Measurements from ENCODE around the gene CEMIP2.
A peak's percentile ranks its signal among the peaks of the same experiment; 100 is the strongest.
"Not testable (repeated sequence)": the region's sequence is repeated elsewhere in the genome, so short reads cannot be mapped to it uniquely, and the experiment has no call there.

Gene CEMIP2

GRCh38 chr9:71768388-71769174 lies at the start of gene CEMIP2:
Gene CEMIP2, minus strand, starts transcription at chr9:71768513. Its CDS starts 18,140 bp downstream, at chr9:71750373.
- DNase-seq (ENCODE audit: low spot score), result peak; percentile 96

DNA sequence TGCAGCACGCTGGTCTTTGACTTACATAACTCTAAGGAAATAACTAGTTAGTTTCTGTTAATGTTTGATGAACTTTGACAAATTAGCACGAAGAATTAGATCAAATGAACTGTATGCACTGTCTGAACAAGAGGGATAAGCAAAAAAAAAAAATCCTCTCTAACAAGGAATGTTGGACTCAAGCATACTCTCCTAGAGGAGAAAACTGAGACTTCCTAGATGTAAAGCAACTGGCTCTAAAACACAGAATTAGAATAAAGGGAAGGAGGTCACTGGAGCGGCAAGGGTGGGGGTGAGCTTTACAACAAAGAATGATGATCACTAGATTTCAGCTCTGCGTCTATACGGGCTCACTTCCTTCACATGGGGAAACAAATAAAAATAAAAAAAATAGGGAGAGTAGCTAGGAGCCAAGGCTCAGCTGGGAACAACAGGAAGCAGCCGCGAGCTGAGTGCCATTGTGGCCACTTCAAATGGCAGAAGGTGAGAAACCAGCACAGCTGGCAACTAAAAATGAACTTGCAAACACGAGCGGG lies 48.7 kb upstream of the CEMIP2 start:
- no peak for DNase-seq (ENCODE audit: low spot score)

DNA sequence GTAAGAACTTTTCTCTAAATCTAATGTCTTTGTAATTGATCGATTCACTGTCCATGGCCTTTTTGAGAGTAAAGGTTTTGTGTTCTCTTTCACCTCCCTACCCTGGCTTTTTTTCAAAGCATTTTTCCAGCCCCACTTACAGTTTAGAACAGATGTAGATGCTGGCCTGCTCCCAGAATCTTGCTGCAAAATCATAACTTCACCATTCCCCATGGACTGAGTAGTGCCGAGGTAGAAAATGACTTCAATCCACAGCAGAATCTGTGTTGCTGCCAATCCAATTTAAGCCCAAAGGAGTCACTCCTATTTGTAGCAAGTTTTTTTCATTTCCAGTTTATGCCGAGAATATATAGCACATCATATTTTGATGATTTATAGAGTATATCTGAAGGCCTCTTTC lies 46.5 kb upstream of the CEMIP2 start:
- peak; percentile 45 for DNase-seq (ENCODE audit: low spot score)

DNA sequence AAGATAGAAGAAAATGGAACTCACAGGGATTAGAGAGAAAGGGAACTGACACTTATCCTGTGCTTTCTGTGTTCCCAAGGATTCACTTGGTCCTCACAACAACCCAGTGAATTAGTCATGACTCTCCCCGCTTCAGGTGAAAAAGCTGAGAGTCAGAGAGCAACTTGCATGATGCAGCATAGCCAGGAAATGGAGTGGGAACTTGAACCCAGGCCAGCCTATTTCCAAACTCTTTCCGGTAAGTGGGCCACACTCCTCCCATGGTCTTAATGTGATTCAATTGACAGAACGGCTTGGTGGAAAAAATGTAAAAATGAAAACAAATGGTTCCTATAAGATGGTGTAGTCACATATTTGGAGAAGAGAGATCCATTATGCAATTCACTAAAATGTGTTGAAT lies 45.9 kb upstream of the CEMIP2 start:
- DNase-seq (ENCODE audit: low spot score), result no peak

GRCh38 chr9:71812385-71812784 lies 44.1 kb upstream of the CEMIP2 start:
- peak; percentile 42 for DNase-seq (ENCODE audit: low spot score)

- no peak for DNase-seq (ENCODE audit: low spot score)
These were observed 39.8 kb upstream of the CEMIP2 start for GRCh38 chr9:71808068-71808467.

DNA sequence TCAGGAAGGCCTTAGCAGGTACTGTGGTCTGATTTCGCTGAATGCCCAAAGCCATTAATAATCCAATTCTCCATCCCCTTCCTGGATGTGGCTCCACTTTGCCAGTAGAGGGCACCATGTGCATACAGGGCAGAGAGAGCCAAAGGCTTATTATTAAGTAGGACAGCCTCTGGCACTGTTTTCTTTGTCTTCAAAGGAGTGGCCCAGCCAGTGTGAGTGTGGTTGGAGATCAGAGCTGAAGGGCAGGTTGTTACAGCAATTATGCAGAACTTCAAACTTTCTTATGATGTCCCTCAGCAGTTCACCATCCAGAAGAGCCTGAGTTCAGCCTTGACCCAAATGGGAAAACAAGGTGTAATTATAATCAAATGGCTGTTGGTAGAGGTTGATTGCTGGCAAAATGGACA lies 38.6 kb upstream of the CEMIP2 start:
- peak; percentile 79 for DNase-seq (ENCODE audit: low spot score)

DNA sequence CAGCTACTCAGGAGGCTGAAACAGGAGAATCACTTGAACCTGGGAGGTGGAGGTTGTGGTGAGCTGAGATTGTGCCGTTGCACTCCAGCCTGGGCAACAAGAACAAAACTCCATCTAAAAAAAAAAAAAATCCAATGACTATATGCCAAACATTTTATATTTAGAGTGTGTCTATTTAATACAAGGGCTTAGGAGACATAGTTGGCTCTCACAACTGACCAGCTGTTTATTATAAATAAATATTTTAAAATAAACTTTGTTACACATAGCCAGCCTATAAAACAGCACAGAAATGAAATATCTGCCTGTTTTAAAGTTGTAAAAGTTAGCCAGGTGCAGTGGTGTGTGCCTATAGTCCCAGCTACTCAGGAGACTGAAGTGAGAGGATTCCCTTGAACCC lies 36.8 kb upstream of the CEMIP2 start:
- not testable (repeated sequence) for DNase-seq (ENCODE audit: low spot score)

- DNase-seq (ENCODE audit: low spot score), result no peak
These were observed 33.5 kb upstream of the CEMIP2 start for GRCh38 chr9:71801826-71802225.

DNA sequence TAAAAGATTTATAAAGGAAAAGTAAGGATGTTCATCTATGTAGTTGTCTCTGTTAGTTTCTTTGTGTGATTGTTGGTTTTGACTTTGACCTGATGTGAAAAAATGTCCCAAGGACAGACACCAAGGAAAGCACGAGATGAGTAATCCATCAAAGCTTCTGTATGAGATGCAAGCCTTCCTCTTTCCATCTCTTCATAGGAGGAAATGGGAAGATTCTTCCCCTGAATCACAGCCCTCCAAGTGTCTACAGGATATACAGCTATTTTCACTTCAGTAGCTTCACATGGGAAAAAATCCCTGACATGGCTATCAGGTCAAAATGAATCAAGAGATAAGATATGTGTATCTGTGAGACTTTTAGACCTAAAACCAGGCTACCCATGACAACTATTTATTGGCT lies 29.0 kb upstream of the CEMIP2 start:
- DNase-seq (ENCODE audit: low spot score), result no peak

DNA sequence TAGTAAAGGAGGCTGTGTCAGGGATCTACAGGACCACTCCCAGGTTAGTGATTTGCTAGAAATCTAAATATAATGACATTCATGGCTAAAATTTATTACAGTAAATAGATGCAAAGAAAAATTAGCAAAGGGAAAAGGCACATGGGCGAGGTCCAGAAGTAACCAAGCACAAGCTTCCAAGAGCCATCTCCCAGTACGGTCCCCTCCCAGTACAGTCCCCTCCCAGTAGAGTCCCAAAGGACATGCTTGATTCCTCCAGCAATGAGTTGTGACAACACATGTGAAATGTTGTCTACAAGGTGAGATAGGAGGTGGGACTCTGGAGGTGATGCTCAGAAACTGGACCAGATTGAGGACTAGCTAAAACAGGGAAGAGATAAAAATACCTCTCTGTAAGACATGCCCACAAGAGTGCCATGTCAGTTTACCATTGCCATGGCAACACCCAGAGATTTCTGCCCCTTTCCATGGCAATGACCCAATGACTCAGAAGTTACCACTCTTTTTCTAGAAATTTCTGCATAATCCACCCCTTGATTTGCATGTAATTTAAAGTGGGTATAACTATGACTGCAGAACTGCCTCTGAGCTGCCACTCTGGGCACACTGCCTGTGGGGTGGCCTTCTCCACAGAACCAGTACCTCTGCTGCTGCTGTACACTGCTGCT lies 27.9 kb upstream of the CEMIP2 start:
- DNase-seq (ENCODE audit: low spot score), result no peak

DNA sequence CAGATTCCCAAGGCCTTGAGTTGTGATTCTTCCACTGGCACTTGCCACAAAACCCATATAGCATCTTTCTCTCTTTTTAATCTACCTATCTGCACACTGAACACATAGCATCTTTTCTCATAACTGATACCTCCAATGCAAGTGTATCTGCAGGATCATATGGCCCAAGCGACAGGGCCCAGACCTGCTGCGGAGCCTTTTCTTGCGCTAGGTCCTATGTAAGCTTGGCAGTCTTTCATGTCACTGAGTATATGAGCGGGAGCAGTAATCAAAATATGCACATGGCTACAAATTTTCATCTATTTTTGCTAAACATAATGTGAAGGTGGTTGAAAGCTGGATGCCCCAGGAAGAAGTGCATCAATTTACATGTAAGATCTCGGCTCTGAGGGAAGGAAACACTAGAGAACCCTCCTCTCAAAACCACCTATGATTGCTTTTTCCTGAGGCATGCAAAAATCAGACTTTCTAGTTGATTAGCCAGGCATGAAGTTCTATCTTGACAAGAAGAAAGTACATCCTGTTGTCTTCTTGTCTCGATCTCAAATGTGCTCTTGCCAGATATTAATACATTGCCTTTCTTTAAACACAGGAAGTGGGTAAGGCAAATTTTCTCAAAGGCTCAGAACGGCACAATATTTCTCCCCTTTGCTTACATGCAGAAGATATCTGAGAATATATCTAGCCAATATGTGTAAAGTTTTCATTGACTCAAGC lies 26.9 kb upstream of the CEMIP2 start:
- no peak for DNase-seq (ENCODE audit: low spot score)

DNA sequence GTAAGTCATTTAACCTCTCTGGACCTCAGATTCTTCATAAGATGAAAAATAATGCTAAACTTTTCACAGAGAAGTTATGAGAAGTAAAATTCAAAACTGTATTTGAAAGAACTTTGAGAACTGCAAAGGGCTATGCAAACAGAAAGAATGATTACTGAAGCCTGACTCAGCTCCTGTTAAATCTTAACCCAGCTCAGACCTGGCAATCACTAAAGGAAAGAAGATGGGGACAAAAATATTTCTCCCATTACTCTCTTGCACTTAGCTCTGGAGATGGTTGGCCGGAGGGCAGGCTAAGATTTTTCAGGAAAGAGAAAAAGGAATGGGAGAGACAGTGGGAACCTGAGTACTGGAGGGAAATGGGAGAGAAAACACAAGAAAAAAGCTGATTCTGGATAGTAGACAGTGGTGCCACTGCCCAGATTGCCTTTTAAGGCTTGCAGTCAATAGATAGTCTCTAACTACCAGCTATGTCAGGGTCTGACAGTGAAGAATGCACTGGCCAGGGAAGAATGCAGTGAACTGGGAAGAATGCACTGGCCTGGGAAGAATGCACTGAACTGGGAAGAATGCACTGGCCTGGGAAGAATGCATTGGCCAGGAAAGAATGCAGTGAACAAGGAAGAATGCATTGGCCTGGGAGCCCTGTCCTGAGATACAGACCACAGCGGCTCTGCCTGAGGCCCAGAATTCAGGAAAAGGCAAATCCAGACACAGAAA lies 25.2 kb upstream of the CEMIP2 start:
- DNase-seq (ENCODE audit: low spot score), result peak; percentile 56

- DNase-seq (ENCODE audit: low spot score), result no peak
These were observed 23.6 kb upstream of the CEMIP2 start for GRCh38 chr9:71791875-71792274.

DNA sequence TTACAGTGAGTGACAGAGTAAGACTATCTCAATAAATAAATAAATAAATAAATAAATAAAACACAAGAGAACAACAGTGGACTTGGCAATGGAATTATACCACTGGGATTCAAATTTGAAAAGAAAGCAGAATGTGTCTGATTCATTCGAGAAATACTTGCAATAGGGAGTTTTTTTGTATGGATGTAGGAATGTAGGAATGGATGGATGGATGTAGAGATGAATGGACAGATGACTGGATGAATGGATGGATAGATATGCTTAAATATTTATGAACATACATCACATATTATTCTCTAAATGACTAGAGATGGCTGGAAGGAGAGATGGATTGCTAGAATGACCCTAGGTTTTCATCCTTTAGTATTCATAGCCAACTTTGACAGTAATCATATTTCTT lies 22.0 kb upstream of the CEMIP2 start:
- no peak for DNase-seq (ENCODE audit: low spot score)

DNA sequence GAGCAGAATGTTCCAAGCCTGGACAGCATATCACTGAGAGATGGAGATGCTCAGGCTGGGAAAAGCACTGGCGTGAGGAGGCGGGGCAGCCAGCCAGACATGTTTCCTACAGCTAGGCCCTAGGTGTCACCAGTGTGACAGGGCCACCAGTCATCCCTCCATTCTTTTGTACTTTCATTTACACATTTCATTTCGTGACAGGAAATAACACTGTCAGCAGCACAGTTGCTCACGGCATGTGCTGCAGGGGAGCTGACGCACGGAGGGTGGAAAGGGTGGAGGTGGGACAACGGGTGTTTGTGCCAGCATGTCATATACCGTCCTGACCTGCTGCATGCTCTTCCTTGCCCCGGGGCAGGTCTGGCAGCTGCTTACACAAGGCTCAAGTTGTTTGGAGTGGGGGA lies 14.8 kb upstream of the CEMIP2 start:
- DNase-seq (ENCODE audit: low spot score), result no peak

DNA sequence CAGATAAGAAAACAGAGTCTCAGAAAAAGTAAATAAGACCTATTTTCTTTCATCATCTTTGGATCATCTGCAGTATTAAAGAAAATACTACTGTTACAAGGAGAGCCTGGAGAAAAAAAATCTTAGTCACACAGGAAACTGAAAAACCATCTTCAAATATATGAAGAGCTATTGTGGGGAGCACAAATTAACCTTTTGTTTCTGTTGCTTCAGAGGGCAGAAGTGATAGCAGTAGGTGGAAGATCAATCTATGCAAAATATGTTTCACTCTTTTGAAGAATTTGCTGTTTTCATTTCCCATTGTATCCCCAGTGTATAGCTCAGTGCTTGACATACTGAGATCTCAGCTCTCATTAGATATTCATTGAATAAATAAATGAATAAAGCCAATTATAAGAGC lies 13.1 kb upstream of the CEMIP2 start:
- no peak for DNase-seq (ENCODE audit: low spot score)

DNA sequence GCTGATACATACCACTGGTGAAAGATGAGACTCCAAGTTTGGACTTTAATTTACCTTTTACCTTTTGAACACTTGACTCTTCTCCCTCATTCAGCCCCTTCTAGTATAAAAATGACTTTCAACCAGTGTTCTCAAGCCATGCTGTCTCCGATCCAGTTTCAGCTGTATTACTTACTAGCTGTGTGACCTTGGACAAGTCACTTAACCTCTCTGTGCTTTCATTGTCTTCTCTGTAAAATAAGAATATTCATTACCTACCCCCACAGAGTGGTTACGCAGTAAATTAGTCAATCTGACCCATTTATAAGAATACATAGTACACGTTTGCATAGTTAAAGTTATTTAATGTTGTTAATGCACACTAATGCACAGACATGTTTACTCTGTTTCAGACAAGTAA lies 12.6 kb upstream of the CEMIP2 start:
- DNase-seq (ENCODE audit: low spot score), result no peak

DNA sequence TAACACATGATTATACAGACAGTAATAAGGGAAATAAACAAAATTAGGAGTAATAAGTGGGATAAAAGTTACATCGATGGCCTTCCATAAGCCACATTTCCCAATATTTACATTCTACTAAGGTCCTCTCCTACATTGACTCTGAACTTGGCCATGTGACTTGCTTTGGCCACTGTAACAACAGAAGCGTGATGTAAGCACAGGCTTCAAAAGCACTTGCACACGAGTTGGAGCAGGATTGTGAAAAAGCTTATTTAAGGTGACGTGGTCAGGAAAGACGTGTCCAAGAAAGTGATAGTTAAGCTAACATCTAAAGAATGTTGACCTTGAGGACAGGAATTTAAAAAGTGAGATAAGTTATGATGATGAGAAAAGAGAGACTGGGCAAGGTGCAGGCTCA lies 9.8 kb upstream of the CEMIP2 start:
- no peak for DNase-seq (ENCODE audit: low spot score)

DNA sequence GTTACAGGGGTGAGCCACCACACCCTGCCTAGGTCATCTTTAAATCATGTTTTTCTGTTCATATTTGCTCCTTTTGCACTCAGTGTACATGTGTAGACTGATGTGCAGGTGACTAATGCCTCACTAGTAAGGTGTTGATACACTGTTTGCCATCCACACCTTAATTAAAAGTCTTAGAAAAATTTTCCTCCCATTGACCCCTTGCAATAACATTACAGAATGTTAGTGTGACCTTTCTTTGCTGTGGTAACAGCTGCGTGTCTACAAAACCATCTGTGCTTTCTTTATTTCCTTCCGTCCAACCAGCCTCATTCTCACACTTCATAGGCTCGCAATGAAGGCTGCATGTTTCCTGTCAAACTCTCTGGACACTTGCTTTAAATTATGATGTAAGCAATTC lies 6.6 kb upstream of the CEMIP2 start:
- no peak for DNase-seq (ENCODE audit: low spot score)

- DNase-seq (ENCODE audit: low spot score), result no peak
These were observed 4.4 kb upstream of the CEMIP2 start for GRCh38 chr9:71772726-71773125.

DNA sequence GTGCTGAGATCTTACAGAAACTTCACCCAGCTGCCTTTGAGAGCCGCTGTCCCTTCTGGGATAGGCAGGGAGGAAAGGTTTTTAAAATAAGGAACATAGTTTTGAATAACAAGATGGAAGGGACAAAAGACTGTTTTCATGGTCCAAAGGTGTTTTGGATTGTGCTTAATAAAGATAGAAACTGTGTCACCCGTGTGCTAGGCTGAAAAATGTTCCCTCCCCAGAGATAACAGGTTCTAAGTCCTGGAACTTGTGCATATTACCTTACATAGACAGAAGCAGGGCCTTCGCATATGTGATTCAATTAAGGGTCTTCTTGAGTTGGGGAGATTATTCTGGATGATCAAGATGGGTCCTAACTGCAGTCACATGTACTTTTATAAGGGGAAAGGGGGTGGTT lies 1.9 kb upstream of the CEMIP2 start:
- DNase-seq (ENCODE audit: low spot score), result no peak

All from GM03348 (cell line).